MCF 10A (cell line): ENCODE results near the gene PIM3. TPM values are rescaled to one million over a fixed set of nuclear protein-coding genes. Genes with fewer than 3 reads are reported as not detected.

Experiments
- BruUV-seq: library from RNA; stranded (reverse); fragments of 400-500 nt; replicated peaks from 2 replicates; lab custom pipeline; 2021; lab: Mats Ljungman, UMichigan
- CTCF ChIA-PET: fragments of 300-600 bp; sonication (Branson Sonifier 250); formaldehyde crosslinking; extraction: SDS; loops from one replicate; lab custom pipeline; 2021; ENCODE audit warnings: antibody characterized with exemption, inconsistent platforms; lab: Yijun Ruan, JAX
- POLR2A ChIA-PET: fragments of 300-600, 350-650 bp; sonication (Branson Sonifier 250); formaldehyde crosslinking; extraction: SDS; loops from one replicate; lab custom pipeline; 2020; ENCODE audit warnings: antibody characterized with exemption, inconsistent platforms; lab: Yijun Ruan, JAX
- DNase-seq: peaks from one replicate; pipeline ENCODE4 v3.0.0-alpha.2; 2018; ENCODE audit not compliant: unreplicated experiment
- H3K27ac Mint-ChIP-seq: one replicate; pipeline ENCODE4 v1.8.0; 2022; ENCODE audit warnings: mild to moderate bottlenecking, low read depth, mixed read lengths; ENCODE audit not compliant: unreplicated experiment
- H3K27me3 Mint-ChIP-seq: one replicate; pipeline ENCODE4 v1.8.0; 2022; ENCODE audit warnings: mixed read lengths; ENCODE audit not compliant: insufficient read depth, unreplicated experiment
- H3K36me3 Mint-ChIP-seq: one replicate; pipeline ENCODE4 v1.8.0; 2022; ENCODE audit warnings: mild to moderate bottlenecking, moderate library complexity, mixed read lengths; ENCODE audit not compliant: insufficient read depth, unreplicated experiment
- H3K4me1 Mint-ChIP-seq: one replicate; pipeline ENCODE4 v1.8.0; 2022; ENCODE audit warnings: mixed read lengths; ENCODE audit not compliant: insufficient read depth, unreplicated experiment
- H3K4me3 Mint-ChIP-seq: one replicate; pipeline ENCODE4 v1.8.0; 2022; ENCODE audit warnings: mild to moderate bottlenecking, moderate library complexity, mixed read lengths; ENCODE audit not compliant: unreplicated experiment
- H3K9me3 Mint-ChIP-seq: one replicate; pipeline ENCODE4 v1.8.0; 2022; ENCODE audit warnings: mixed read lengths; ENCODE audit not compliant: unreplicated experiment
- CTCF ChIP-seq: fragments of 200-600 bp; IDR thresholded peaks from one replicate; pipeline ENCODE4 v1.8.0; 2022; ENCODE audit warnings: antibody characterized with exemption, mild to moderate bottlenecking; ENCODE audit not compliant: unreplicated experiment
- intact Hi-C: fragments of 100-400 bp; cut with micrococcal nuclease; formaldehyde crosslinking; loops from 2 replicates; pipeline ENCODE4 v1.14.1; 2022
- total RNA-seq: library from RNA; stranded (reverse); gene quantifications from 2 replicates; pipeline ENCODE4 v1.2.3, GENCODE V29; 2022

PIM3 gene
- total RNA-seq, 1 experiment from 2014 or later, result 56.3 TPM

DNA sequence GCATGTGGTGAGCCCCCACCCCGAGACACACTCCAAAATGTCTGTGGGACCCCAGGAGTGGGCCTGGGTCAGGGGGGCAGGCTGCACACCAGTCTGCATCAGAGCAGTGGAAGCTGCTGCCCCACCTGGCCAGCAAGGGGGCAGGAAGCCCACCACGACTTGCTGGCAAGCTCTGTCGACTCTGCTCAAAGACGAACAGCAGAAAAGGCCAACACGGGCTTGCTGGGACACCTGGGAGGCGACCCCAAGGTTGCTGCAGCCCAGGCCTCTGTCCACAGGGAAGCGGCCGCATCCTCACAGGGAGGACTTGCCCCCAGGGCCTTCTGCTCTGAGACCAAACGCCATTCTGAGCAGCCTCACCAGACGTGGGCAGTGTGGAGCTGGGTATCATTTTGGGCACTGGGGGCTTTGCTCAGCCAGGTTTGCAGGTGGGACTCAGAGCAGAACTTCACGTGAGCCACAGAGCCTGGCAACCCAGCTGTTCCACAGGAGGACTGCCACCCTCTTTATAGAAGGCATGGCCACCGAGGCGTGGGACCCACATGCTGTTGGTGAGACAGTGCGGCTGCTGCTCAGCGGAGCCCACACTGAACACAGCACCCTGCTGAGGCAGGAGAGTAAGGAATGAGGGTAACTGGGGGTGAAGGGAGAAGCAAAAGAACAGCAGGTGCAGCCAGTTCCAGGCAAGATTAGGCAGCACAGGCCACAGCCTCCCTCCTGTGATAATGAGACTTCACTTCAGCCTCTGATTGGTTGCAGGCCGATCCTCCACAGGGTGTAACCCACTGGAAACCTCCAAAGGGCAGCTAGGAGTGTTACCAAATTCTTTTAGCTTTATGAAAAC lies 41.0 kb downstream of the PIM3 start:
- no peaks in the 10 kb centered on the region for H3K36me3 Mint-ChIP-seq
- no peaks in the 10 kb centered on the region for H3K9me3 Mint-ChIP-seq
- CTCF ChIA-PET, result no interaction called here
- no peak for DNase-seq
- no peaks in the 10 kb centered on the region for H3K27me3 Mint-ChIP-seq
- POLR2A ChIA-PET, result interaction anchor here (0.6 kb wide), 1 partner anchor 22 kb away, joined by 4 read pairs; no protein-coding TSS in a partner anchor
- H3K27ac Mint-ChIP-seq, result no peak overlapping the region
- no TSS peak for BruUV-seq
- no peak overlapping the region for H3K4me3 Mint-ChIP-seq
- TF ChIP-seq CTCF, result no peak
- H3K4me1 Mint-ChIP-seq, result peaks cover under 1% of the 10 kb centered on the region
- intact Hi-C loops, result no loop called here

DNA sequence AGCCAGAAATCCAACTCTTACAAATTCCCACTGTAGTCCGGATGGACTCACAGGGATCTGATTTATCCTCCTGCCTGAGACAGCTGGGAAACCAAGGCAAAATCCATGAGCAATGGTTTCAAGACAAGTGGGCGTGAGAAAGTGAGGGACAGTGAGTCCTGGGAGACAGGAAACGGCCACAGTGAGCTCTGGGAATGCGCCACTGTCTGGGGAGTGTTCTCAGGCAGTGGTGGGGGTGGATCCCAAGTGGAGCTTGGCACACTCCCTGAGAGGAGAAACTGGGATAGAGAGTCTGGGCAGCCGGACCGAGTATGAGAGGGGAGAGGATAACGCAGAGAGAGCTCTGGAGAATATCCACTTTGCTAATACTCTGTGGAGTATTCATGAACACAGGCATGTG lies 42.2 kb downstream of the PIM3 start:
- H3K27ac Mint-ChIP-seq, result no peak overlapping the region
- H3K27me3 Mint-ChIP-seq, result no peaks in the 10 kb centered on the region
- BruUV-seq, result no TSS peak
- DNase-seq, result peak; percentile 25
- TF ChIP-seq CTCF, result no peak
- no peaks in the 10 kb centered on the region for H3K36me3 Mint-ChIP-seq
- ChIA-PET POLR2A (no interaction called here), CTCF (interaction anchor here (1.0 kb wide), 1 partner anchor 10 kb away, joined by 3 read pairs; no protein-coding TSS in a partner anchor)
- H3K4me1 Mint-ChIP-seq, result no peaks in the 10 kb centered on the region
- H3K4me3 Mint-ChIP-seq, result no peak overlapping the region
- no peaks in the 10 kb centered on the region for H3K9me3 Mint-ChIP-seq
- intact Hi-C loops, result no loop called here

GRCh38 chr22:50004918-50005317 lies 44.3 kb downstream of the PIM3 start:
- no peaks in the 10 kb centered on the region for H3K4me1 Mint-ChIP-seq
- CTCF ChIA-PET, result interaction anchor here (0.6 to 1.9 kb wide), 2 partner anchors 11 to 30 kb away, joined by 6 to 9 read pairs; no protein-coding TSS in a partner anchor
- no peaks in the 10 kb centered on the region for H3K9me3 Mint-ChIP-seq
- intact Hi-C loops, result no loop called here
- no peak for TF ChIP-seq CTCF
- POLR2A ChIA-PET, result interaction anchor here (0.6 to 1.2 kb wide), 4 partner anchors 22 to 195 kb away, joined by 3 to 7 read pairs (median 4); partner anchors contain the start of genes ALG12 and CRELD2
- no peak for DNase-seq
- BruUV-seq, result no TSS peak
- no peaks in the 10 kb centered on the region for H3K36me3 Mint-ChIP-seq
- H3K27me3 Mint-ChIP-seq, result no peaks in the 10 kb centered on the region
- no peak overlapping the region for H3K27ac Mint-ChIP-seq
- no peak overlapping the region for H3K4me3 Mint-ChIP-seq

DNA sequence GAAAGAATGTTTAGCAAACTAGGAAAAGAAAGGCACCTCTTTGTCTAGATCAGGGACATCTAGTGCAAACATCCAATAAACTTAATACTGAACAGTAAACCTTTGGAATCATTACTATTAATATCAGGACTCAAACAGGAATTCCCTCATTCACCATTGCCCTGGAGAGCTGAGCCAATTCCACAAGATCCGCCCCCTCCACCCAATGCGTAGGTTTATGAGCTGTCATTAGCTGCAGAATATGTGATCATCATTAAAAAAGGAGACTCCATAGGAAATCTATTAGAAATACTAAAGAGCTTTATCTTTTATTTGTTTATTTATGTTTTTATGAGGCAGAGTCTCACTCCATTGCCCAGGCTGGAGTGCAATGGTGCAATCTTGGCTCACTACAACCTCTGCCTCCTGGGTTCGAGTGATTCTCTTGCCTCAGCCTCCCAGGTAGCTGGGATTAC lies 46.5 kb downstream of the PIM3 start:
- Mint-ChIP-seq H3K9me3 (no peaks in the 10 kb centered on the region), H3K27ac (no peak overlapping the region), H3K4me3 (no peak overlapping the region), H3K36me3 (no peaks in the 10 kb centered on the region), H3K27me3 (no peaks in the 10 kb centered on the region), H3K4me1 (no peaks in the 10 kb centered on the region)
- DNase-seq, result no peak
- CTCF ChIA-PET, result interaction anchor here (1.0 to 2.3 kb wide), 2 partner anchors 22 to 24 kb away, joined by 4 to 5 read pairs; no protein-coding TSS in a partner anchor
- no TSS peak for BruUV-seq
- intact Hi-C loops, result no loop called here
- POLR2A ChIA-PET, result interaction anchor here (0.6 to 0.8 kb wide), 2 partner anchors 20 to 40 kb away, joined by 3 read pairs; no protein-coding TSS in a partner anchor
- no peak for TF ChIP-seq CTCF
